ENCODE data around the gene STRIP2.
"Not testable (repeated sequence)": the region's sequence is repeated elsewhere in the genome, so short reads cannot be mapped to it uniquely, and the experiment has no call there.

STRIP2 gene

DNA sequence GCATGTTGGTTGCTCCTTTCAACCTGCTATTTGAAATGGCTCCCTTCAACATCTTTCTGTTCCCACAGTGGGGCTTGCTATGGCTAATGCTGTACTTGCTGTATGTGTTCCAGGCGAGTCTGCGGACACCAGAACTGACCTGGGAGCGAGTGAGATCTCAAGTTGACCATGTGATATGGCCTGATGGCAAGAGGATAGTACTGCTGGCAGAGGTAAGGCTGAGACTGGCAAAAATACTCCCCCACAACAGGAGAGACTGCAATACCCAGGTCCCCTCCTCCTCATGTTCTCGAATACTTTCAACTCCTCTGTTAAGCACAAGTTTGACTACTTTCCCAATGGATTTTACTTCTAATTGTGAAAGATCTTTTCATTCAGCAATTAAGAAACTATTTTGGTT lies 11.5 kb upstream of the STRIP2 start:
- in situ Hi-C loops (cut with MboI; ENCODE audit: low sequenced_read_pairs), result no loop called here

DNA sequence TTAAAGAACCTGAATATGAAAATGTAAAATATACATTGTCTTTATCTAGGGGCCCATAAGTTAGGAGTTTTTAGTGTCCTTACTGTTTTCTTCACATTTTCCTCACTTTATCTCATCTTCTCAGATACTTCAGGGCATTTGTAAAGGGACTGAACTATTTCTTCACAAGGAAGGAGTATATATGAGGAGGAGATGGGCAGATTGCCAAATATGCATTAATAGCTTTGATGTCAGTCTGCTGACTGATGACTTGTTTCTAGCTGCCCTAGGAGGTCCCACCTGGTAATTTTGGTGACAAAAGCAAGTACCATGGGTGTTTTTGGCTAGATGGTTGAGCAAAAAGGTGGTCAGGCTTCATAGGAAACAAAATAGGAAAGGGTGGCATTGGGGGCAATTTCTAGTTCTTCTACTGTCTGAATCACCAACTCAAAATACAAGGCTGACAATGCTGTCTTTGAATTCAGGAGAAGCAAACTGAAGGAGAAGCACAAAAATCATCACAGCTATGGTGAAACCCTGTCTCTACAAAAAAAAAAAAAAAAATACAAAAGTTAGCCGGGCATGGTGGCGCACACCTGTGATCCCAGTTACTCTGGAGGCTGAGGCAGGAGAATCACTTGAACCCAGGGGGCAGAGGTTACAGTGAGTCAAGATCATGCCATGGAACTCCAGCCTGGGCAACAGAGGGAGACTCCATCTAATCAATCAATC lies 10.4 kb upstream of the STRIP2 start:
- in situ Hi-C loops (cut with MboI; ENCODE audit: low sequenced_read_pairs), result no loop called here

DNA sequence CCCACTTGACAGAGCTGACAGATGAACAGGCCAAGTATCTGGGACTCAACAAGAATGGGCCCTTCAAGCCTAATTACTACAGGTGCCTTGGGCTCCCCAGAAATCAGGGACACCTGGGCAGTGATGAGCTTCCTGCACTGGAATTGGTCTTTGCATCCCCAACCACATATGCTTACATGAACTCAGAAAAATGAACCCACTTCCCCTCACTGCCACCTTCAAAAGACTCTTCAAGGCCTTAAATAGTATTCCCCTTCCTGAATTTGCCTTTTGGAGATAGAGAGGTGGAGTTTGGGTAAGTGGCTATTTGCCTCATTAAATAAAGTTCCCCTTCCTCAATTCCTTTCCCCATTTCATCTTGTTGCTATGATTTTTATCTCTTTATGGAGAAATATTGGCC lies 7.8 kb upstream of the STRIP2 start:
- in situ Hi-C loops (cut with MboI; ENCODE audit: low sequenced_read_pairs), result no loop called here

DNA sequence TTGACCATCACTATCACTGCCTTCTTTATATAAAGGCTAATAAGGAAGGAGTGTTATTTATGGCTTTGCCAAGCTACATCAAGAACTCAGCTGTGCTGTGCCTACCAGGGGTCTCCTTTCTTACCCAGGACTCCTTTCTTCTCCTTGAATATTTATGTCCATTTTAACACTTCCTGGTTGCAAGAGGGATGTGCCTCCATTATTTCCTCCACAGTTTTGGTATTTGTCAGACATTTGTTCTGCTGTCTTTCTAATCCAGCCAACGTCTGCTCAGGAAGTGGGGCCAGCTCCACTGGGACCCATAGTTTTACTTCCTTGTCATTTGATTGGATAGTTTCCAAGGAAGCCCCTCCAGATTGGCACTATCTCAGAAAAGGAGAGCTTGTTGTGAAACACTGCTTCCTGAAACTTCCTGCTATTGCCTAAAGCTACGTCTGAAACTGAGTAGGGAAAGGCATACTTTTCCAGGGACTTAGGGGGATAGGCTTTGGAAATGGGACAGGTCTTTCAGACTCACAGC lies 6.6 kb upstream of the STRIP2 start:
- in situ Hi-C loops (cut with MboI; ENCODE audit: low sequenced_read_pairs), result no loop called here

DNA sequence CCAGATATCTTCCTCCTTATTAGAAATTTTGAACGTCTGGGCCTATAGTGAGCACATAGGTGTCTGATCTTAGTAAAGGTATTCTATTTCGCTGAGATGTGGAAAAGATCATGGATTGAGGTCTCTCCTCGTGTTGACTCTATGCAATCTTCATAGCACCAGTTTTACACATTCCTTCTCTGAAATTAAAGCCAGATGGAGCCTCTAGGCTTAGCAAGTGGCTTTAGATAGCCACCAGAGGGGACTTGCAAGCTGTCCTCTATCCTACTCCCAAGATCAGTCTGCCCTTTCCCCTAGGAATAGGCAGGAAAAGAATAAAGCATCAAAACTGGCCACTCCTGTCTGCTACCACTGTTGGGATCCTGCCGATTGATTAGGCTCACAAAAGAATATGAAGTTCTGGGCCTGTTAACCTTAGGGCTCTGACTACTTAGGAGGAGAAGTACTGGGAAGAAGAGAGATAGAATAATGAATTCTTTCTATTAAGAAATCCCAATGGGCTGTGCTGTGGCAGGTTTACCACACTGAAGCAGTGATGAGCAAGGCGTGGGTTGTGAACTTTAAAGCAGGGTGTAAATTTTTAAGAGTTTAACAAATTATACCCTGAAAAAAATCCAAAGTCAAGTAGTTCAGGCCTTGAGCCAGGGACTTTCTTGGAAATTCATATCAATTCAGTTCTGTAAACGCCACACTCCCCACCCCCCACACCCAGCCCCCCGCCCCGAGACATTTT lies 2.2 kb upstream of the STRIP2 start:
- in situ Hi-C loops (cut with MboI; ENCODE audit: low sequenced_read_pairs), result no loop called here

DNA sequence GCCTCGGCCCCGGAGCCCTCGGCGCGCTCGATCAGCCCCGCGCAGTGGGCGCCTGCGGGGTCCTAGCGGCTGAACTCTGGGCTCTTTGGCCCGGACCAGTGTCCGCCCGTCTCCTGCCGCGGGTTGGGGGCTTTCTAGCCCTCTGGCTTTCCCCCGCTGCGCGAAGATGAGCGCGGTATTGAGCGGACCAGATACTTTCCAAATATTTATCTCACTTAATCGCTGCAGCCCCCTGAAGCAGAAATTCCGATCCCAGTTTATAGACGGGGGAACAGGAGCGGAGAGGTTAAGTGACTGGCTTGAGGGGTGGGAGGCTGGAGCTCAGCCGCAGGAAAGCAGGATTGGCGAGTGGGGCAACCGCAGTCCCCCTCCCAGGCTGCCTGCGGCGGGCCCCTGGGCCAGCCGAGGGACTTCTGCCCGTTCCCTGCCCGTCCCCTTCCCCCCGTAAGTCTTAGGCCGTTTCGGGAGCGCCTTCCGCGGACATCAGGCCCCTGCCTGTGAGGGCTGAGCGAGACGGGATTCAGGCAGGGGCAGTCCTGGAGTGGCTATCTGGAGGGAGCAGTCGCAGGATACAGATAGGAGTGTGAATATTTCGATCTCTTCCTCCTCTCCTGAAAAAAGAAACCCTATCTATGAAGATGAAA lies 565 bp downstream of the STRIP2 start:
- in situ Hi-C loops (cut with MboI; ENCODE audit: low sequenced_read_pairs), result no loop called here

DNA sequence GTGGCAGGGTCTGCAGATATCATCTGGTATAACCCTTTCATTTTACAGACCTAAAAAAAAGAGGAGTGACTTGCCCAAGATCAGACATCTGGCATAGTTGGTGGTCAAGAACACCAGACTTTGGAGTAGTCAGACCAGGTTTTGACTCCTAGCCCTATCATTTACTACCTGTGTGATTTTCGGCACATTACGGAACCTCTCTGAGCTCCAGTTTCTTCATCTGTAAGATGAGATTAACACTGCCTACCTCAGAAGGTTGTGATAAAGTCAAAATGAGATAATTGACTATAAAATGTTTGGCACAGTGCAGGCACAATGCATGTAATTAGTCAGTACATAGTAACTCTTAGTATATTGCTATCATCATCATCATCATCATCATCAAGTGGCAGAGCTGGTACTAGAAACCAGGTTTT lies 1.2 kb downstream of the STRIP2 start:
- in situ Hi-C loops (cut with MboI; ENCODE audit: low sequenced_read_pairs), result no loop called here

DNA sequence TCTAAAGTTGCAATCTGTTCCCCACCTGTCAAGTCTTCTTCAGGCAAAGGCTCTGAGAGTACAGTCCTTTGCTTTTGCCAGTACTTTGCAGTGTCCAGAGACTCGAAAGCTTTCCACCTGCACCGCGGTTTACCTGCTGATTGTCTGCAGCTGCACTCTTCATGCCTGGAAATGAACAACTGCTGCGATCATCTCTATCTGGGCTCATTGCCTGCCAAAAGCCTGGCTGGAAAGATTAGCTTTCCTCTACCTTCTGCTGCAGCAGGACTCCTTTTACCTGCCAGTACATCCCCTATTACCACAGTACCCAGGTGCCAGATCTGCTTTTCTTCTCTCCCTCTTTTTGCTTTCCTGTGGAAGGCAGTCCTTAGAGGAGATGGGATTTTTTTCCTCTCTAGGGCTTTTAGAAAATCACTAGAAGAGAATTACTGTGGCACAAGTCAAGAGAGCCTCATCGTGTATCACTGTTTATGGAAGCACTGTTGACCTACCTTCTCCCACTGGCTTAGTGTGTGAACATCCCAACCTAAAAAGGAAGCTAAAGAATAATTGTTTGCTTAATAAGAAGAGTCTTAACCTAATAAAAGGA lies 2.2 kb downstream of the STRIP2 start:
- in situ Hi-C loops (cut with MboI; ENCODE audit: low sequenced_read_pairs), result no loop called here

DNA sequence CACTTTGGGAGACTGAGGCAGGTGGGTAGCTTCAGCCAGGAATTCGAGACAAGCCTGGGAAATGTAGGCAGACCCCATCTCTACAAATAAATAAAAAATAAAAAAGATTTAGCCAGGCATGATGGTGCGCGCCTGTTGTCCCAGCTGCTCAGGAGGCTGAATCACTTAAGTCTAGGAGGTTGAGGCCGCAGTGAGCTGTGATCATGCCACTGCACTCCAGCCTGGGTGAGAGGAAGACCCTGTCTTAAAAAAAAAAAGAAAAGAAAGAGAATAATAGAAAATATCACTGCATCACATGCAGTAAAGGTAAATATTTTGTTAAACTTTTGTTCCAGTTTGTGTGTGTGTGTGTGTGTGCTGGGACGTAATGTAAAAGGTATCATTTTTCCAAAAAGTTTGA lies 3.0 kb downstream of the STRIP2 start:
- in situ Hi-C loops (cut with MboI; ENCODE audit: low sequenced_read_pairs), result no loop called here

DNA sequence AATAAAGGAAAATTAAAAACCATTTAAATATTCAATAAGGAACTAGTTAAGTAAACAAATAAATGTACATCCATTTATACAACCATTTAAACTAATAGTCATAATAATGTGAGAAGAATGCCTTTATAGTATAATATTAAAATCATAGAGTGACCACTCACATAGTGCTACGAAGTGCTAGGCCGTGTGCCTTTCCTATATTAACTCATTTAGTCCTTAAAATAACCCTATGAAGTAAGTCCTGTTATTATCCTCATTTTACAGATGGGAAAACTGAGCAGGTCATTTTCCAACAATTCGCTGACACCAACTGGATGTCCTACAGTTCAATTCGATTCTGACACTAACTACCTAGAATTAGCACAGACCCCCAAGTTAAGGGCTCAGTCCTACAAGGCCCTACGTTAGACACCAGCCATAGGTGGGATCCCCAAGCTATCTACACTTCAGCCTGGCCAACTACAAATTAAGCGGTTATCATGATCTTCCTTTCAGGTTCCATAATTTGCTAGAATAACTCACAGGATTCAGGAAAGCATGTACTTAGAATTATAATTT lies 4.1 kb downstream of the STRIP2 start:
- in situ Hi-C loops (cut with MboI; ENCODE audit: low sequenced_read_pairs), result no loop called here

DNA sequence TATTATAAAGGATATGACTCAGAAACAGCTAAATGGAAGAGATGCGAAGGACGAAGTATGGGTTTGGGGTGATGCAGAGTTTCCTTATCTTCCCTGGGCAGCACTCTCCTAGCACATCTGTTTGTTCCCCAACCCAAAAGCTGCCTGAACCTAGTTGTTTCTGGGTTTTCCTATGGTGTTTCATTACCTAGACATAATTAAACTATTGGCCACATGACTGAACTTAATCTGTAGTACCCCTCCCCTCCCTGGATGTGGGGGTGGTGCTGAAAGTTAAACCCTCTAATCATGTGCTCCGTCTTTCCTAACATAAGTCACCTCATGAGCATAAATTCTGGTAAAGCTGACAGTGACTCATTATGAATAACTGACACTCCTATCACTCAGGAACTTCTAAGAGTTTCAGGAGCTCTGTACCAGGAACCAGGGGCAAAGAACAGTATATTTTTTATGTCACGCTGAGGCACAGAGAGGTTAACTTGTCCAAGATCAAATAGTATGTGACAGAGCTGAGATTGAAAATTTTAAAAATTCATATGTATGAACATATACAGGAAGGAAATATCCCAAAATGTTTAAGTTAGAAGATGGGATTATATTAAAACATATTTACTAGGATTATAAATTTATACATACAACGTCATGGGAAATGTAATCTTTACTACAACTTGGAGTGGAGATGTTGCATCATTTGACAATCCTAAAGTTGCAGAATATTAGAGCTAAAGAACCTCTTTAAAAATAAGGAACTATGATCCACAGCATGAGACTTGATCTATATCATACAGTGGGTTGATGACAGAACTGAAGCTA lies 4.8 kb downstream of the STRIP2 start:
- in situ Hi-C loops (cut with MboI; ENCODE audit: low sequenced_read_pairs), result no loop called here

DNA sequence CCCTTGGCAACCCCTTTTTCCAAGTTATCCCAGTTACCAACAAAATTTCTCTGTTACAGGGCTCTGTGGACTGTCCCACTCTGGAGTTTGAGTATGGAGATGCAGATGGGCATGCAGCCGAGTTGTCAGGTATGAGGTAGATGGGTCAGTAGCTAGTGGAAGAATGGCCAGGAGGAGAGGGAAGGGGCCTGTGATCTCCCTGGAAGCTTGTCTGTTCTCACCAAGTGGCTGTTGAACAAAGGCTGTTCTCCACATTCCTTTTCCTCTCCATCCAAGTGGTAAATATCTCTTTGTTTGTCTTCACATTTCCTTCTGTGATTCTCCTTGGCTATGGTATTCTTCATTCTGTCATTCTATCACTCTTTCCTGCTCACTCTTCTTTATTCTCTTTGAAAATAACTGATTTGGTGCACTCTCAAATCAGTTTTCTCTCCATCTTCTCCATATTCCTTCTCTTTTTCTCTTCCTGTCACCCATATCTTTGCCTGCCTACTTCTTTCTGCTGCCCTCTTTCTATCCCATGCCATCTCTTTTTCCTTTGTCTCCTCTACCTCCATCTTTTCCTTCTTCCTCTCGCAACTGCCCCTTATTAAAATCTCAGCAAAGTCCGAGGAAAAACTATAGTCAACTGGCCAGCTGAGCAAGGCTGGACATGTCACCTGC lies 5.9 kb downstream of the STRIP2 start:
- in situ Hi-C loops (cut with MboI; ENCODE audit: low sequenced_read_pairs), result no loop called here

DNA sequence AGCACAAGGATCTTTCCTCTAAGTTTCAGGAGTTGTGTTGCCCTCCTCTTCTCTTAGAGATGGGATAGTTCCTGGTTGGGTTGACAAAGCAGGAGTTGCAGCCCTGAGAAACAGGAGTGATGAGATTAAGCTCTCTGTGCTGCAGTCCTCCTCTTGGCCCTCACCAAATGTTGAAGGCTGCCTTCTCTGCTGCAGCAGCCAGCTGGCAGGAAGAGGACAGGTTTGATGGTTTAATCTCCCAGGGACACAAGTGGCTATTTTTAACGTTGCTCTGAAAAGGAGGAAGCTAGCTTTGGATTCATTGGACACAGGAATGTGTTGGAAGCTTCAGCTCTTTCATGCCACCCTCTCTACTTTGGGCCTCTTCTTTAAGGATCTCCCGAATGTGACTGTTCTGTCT lies 9.4 kb downstream of the STRIP2 start:
- in situ Hi-C loops (cut with MboI; ENCODE audit: low sequenced_read_pairs), result no loop called here

DNA sequence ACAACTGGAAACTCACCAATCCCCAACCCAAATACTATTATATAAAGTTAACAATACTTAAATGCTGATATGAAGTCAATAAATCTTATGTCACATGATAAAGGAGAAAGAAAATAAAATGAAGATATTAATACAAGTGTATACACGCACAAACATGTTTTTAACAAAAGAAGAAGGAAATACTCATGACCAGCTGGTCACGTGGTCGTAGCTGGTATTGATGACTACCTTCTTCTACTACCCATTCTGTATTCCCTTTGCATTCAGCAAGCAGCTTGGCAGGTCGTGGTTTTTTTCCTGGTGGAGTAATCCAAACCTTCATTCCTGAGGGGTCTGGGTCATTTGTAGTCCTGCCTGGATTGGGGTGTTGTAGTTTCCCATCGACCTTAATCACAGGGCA lies 10.5 kb downstream of the STRIP2 start:
- in situ Hi-C loops (cut with MboI; ENCODE audit: low sequenced_read_pairs), result not testable (repeated sequence)

DNA sequence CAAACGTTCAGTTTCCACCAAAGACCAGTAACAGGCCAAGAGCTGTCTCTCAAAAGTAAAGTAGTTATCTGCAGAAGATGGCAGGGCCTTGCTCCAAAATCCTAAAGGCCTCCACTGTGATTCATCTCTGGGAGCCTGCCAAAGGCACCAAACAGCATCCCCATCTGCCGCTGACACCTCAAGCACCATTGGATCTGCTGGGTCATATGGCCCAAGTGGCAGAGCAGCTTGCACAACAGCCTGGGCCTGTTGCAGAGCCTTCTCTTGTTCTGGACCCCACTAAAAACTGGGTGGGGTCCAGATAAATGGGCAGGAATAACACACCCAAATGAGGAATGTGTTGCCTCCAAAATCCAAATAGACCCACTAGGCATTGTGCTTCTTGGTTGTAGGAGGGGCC lies 12.7 kb downstream of the STRIP2 start:
- in situ Hi-C loops (cut with MboI; ENCODE audit: low sequenced_read_pairs), result not testable (repeated sequence)

DNA sequence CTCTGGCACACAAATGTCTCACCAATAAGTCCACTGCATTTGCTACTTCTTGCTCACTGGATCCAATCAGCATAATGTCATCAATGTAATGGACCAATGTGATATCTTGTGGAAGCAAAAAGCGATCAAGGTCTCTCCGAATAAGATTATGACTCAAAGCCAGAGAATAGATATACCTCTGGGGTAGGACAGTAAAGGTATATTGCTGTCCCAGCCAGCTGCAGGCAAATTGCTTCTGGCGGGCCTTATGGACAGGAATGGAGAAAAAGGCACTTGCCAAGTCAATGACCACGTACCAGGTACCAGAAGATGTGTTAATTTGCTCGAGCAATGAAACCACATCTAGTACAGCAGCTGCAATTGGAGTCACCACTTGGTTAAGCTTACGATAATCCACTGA lies 13.2 kb downstream of the STRIP2 start:
- in situ Hi-C loops (cut with MboI; ENCODE audit: low sequenced_read_pairs), result not testable (repeated sequence)

DNA sequence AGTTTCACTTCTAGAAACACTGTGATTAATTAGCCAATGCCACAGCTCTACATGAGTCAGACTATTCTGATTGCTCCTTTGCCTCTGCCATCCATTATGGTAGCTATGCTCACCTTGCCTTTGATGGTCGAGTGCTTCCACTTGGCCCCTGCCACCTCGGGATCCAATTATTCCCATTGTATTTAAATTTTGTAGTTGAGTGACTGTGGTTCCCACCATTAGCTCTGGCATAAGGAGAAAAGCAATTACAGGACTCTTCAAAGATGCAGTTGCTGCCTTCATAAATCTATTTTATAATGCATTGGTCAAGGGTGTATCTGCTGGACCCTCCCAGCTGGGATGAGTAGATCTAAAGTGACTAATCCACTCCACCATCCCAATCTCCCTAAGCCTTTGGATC lies 14.4 kb downstream of the STRIP2 start:
- in situ Hi-C loops (cut with MboI; ENCODE audit: low sequenced_read_pairs), result not testable (repeated sequence)

DNA sequence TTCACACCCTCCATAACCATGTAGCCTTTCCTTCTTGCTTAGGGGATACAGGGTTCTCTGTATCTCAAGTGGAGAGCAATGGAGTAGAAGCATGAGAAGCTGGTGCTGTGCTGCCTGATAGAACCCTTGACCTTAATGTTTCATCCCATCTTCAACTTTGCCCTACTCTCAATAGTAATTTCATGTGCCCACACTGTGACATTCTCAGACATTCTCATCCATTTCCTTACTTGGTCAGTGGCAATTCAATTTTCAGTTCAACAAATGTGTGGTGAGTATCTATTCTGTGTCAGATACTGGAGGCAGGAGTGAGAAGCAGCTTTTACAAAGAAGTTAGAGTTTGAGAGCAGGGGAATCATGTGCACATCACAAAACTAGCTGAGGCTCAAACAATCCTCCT lies 16.1 kb downstream of the STRIP2 start:
- in situ Hi-C loops (cut with MboI; ENCODE audit: low sequenced_read_pairs), result loop anchor here (25.0 kb wide), 1 partner anchor 88 kb away; no protein-coding TSS in a partner anchor

DNA sequence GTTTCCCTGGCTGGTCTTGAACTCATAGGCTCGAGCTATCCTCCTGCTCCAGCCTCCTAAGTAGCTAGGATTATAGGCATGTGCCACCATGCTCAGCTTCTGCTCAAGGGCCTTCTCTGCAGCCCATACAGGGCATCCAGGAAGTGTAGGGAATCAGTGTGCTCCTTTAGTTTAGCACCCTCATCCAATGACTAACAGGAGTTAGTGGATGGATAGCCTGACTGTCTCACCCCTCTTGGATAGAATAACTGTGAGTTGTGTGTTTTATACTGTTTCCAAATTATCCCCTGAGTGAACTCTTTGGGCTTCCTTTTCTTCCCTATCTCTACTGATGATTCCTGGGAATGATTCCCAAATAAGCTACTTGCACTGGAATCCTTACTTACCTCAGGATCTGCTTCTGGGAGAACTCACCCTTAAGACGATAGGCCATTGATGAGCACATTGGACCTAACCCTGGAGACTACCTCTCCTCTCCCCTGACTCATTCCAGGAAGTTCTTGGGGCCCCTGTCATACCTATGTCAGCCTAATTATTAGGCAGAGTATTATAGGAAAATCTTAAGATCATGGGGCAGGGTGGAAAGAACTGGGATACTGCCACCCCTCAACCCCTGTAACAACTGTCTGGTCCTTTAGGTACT lies 18.5 kb downstream of the STRIP2 start:
- in situ Hi-C loops (cut with MboI; ENCODE audit: low sequenced_read_pairs), result loop anchor here (25.0 kb wide), 1 partner anchor 90 kb away; no protein-coding TSS in a partner anchor
